ENCODE measurements around the gene TMC5.
"Not testable (repeated sequence)": the region's sequence is repeated elsewhere in the genome, so short reads cannot be mapped to it uniquely, and the experiment has no call there.

The TMC5 gene

GRCh38 chr16:19513377-19514053 is 95.8 kb downstream of the TMC5 start:
- FAIRE-seq: no peak

- no peak for FAIRE-seq
Measured at GRCh38 chr16:19515757-19516156, 98.1 kb downstream of the TMC5 start.

- FAIRE-seq: no peak
Measured at GRCh38 chr16:19517424-19518089, 99.9 kb downstream of the TMC5 start.

GRCh38 chr16:19518388-19518787 is 100.7 kb downstream of the TMC5 start:
- FAIRE-seq: no peak

- no peak for FAIRE-seq
Measured at GRCh38 chr16:19520861-19521331, 103.2 kb downstream of the TMC5 start.

GRCh38 chr16:19521471-19522396 is 104.1 kb downstream of the TMC5 start, which contains the start of gene GDE1:
GDE1 (minus strand) TSS chr16:19522098; CDS start chr16:19521964, 134 bp downstream.
- peak; percentile 90 for FAIRE-seq

- no peak for FAIRE-seq
Measured at GRCh38 chr16:19522397-19522732, 104.7 kb downstream of the TMC5 start.

GRCh38 chr16:19522760-19523159 is 105.1 kb downstream of the TMC5 start:
- FAIRE-seq: no peak

- no peak for FAIRE-seq
Measured at GRCh38 chr16:19523184-19523558, 105.5 kb downstream of the TMC5 start.

GRCh38 chr16:19523559-19524355 is 106.1 kb downstream of the TMC5 start, which contains the start of gene CCP110:
CCP110 (plus strand) TSS chr16:19523942; CDS start chr16:19527882, 3,940 bp downstream.
- FAIRE-seq: peak; percentile 96

GRCh38 chr16:19524356-19524615 is 106.6 kb downstream of the TMC5 start:
- FAIRE-seq: no peak

GRCh38 chr16:19524616-19525384 is 107.1 kb downstream of the TMC5 start:
- no peak for FAIRE-seq

GRCh38 chr16:19525385-19525723 is 107.7 kb downstream of the TMC5 start:
- no peak for FAIRE-seq

- FAIRE-seq: no peak
Measured at GRCh38 chr16:19527161-19527560, 109.5 kb downstream of the TMC5 start.

- no peak for FAIRE-seq
Measured at GRCh38 chr16:19528666-19529065, 111.0 kb downstream of the TMC5 start.

GRCh38 chr16:19532601-19533000 is 114.9 kb downstream of the TMC5 start:
- no peak for FAIRE-seq

GRCh38 chr16:19540241-19540970 is 122.7 kb downstream of the TMC5 start:
- FAIRE-seq: peak; percentile 53

GRCh38 chr16:19542138-19542821 is 124.6 kb downstream of the TMC5 start:
- no peak for FAIRE-seq

GRCh38 chr16:19543278-19543996 is 125.8 kb downstream of the TMC5 start:
- FAIRE-seq: not testable (repeated sequence)

- no peak for FAIRE-seq
Measured at GRCh38 chr16:19548144-19548543, 130.5 kb downstream of the TMC5 start.

Data from G401.6 (cell line).